Naive B cell (primary cell): ENCODE measurements around the gene TXK. TPM values are rescaled to one million over a fixed set of nuclear protein-coding genes. Genes with fewer than 3 reads are reported as not detected.

Experiments used
- ATAC-seq, 2 donors: fragments of 150-1000 bp; cut with Tn5 transposase; 2 replicates each; pipeline ENCODE4 v1.10.0; 2021; ENCODE audit warnings: low read depth in 2 of 2, mild to moderate bottlenecking in 2 of 2, moderate library complexity in 2 of 2
- DNase-seq: peaks from one replicate; pipeline ENCODE4 v3.0.0; 2022
- H3K27ac Mint-ChIP-seq, 6 donors: one replicate each; pipeline ENCODE4 v1.8.0; 2020 to 2022; ENCODE audit warnings: mild to moderate bottlenecking in 6 of 6, mixed read lengths in 6 of 6, moderate library complexity in 5 of 6, inconsistent platforms in 2 of 6
- H3K27me3 Mint-ChIP-seq, 3 donors: one replicate each; pipeline ENCODE4 v1.8.0; 2021 to 2022; ENCODE audit warnings: mixed read lengths in 3 of 3, mild to moderate bottlenecking in 1 of 3
- H3K36me3 Mint-ChIP-seq, 2 donors: one replicate each; pipeline ENCODE4 v1.8.0; 2020 to 2022; ENCODE audit warnings: mixed read lengths in 2 of 2, inconsistent platforms in 1 of 2, mild to moderate bottlenecking in 1 of 2
- H3K4me1 Mint-ChIP-seq, 3 donors: one replicate each; pipeline ENCODE4 v1.8.0; 2020 to 2022; ENCODE audit warnings: mixed read lengths in 3 of 3, inconsistent platforms in 1 of 3, mild to moderate bottlenecking in 1 of 3, moderate library complexity in 1 of 3
- H3K4me3 Mint-ChIP-seq, 8 donors: one replicate each; pipeline ENCODE4 v1.8.0; 2020 to 2022; ENCODE audit warnings: mild to moderate bottlenecking in 8 of 8, mixed read lengths in 8 of 8, moderate library complexity in 8 of 8, inconsistent platforms in 2 of 8
- H3K9me3 Mint-ChIP-seq, 7 donors: one replicate each; pipeline ENCODE4 v1.8.0; 2020 to 2022; ENCODE audit warnings: mixed read lengths in 7 of 7, mild to moderate bottlenecking in 5 of 7, inconsistent platforms in 2 of 7, moderate library complexity in 1 of 7
- polyA plus RNA-seq, 6 donors: library from polyadenylated mRNA; unstranded; fragments of 300-500 nt; fragmentation: Illumina TruSeq; gene quantifications; one replicate each; pipeline ENCODE4 v1.2.3, GENCODE V29; 2021; ENCODE audit warnings: low read depth in 6 of 6

Gene TXK
- polyA plus RNA-seq, 6 donors from 2014 or later: 0.13 to 0.53 (median 0.39) TPM

GRCh38 chr4:48129307-48130014 is 4.6 kb downstream of the TXK start:
- ATAC-seq (no peak), DNase-seq (no peak)
- Mint-ChIP-seq H3K9me3 (no peaks in the 10 kb centered on the region), H3K27ac (peak overlapping the region in 4 of 6 donors; percentile 1 to 66 (median 44)), H3K4me3 (peak overlapping the region in 1 of 8 donors; percentile 30), H3K27me3 (peaks cover 0 to 4% (median 0%) of the 10 kb centered on the region in 3 donors), H3K36me3 (no peaks in the 10 kb centered on the region), H3K4me1 (peaks cover 13 to 18% (median 18%) of the 10 kb centered on the region in 3 donors)

GRCh38 chr4:48127682-48128404 is 6.2 kb downstream of the TXK start:
- Mint-ChIP-seq H3K9me3 (no peaks in the 10 kb centered on the region), H3K36me3 (no peaks in the 10 kb centered on the region), H3K4me1 (peaks cover 13 to 18% (median 18%) of the 10 kb centered on the region in 3 donors), H3K27ac (peak overlapping the region in 2 of 6 donors; percentile 14 to 22), H3K27me3 (peaks cover 0 to 15% (median 10%) of the 10 kb centered on the region in 3 donors), H3K4me3 (peak overlapping the region in 7 of 8 donors; percentile 30 to 77 (median 50))
- ATAC-seq (peak; percentile 75 to 84), DNase-seq (peak; percentile 50)

GRCh38 chr4:48127231-48127630 is 6.8 kb downstream of the TXK start:
- Mint-ChIP-seq H3K9me3 (no peaks in the 10 kb centered on the region), H3K4me1 (peaks cover 13 to 18% (median 18%) of the 10 kb centered on the region in 3 donors), H3K27me3 (peaks cover 0 to 15% (median 10%) of the 10 kb centered on the region in 3 donors), H3K27ac (peak overlapping the region in 1 of 6 donors; percentile 22), H3K4me3 (peak overlapping the region in 2 of 8 donors; percentile 2 to 50), H3K36me3 (no peaks in the 10 kb centered on the region)
- DNase-seq (no peak), ATAC-seq (no peak)

GRCh38 chr4:48126621-48127020 is 7.4 kb downstream of the TXK start:
- Mint-ChIP-seq H3K4me1 (peaks cover 13 to 18% (median 18%) of the 10 kb centered on the region in 3 donors), H3K4me3 (no peak overlapping the region), H3K9me3 (no peaks in the 10 kb centered on the region), H3K36me3 (no peaks in the 10 kb centered on the region), H3K27ac (no peak overlapping the region), H3K27me3 (peaks cover 0 to 15% (median 10%) of the 10 kb centered on the region in 3 donors)
- ATAC-seq (no peak), DNase-seq (no peak)

GRCh38 chr4:48124870-48125269 is 9.2 kb downstream of the TXK start:
- H3K4me1 Mint-ChIP-seq: peaks cover 13 to 18% (median 17%) of the 10 kb centered on the region in 3 donors
- H3K9me3 Mint-ChIP-seq: no peaks in the 10 kb centered on the region
- H3K27me3 Mint-ChIP-seq: peaks cover 0 to 15% (median 10%) of the 10 kb centered on the region in 3 donors
- ATAC-seq (no peak), DNase-seq (no peak)
- H3K4me3 Mint-ChIP-seq: no peak overlapping the region
- no peak overlapping the region for H3K27ac Mint-ChIP-seq
- H3K36me3 Mint-ChIP-seq: no peaks in the 10 kb centered on the region

GRCh38 chr4:48122756-48123155 is 11.3 kb downstream of the TXK start:
- DNase-seq (no peak), ATAC-seq (no peak)
- Mint-ChIP-seq H3K27me3 (peaks cover 0 to 15% (median 10%) of the 10 kb centered on the region in 3 donors), H3K4me1 (peaks cover 4 to 5% (median 4%) of the 10 kb centered on the region in 3 donors), H3K9me3 (no peaks in the 10 kb centered on the region), H3K27ac (no peak overlapping the region), H3K36me3 (no peaks in the 10 kb centered on the region), H3K4me3 (no peak overlapping the region)

- ATAC-seq: no peak
- no peak overlapping the region for H3K27ac Mint-ChIP-seq
Observed at GRCh38 chr4:48121180-48121579, 12.9 kb downstream of the TXK start.

GRCh38 chr4:48120132-48120531 is 13.9 kb downstream of the TXK start:
- H3K27ac Mint-ChIP-seq: no peak overlapping the region
- H3K9me3 Mint-ChIP-seq: no peaks in the 10 kb centered on the region
- no peak for DNase-seq
- no peaks in the 10 kb centered on the region for H3K36me3 Mint-ChIP-seq
- H3K4me1 Mint-ChIP-seq: no peaks in the 10 kb centered on the region
- no peak for ATAC-seq
- H3K27me3 Mint-ChIP-seq: peaks cover 0 to 15% (median 7%) of the 10 kb centered on the region in 3 donors
- H3K4me3 Mint-ChIP-seq: no peak overlapping the region

More at GRCh38 chr4:48121180-48121579, 12.9 kb downstream of the TXK start:
- no peaks in the 10 kb centered on the region for H3K36me3 Mint-ChIP-seq
- peaks cover 0 to 15% (median 7%) of the 10 kb centered on the region in 3 donors for H3K27me3 Mint-ChIP-seq
- no peaks in the 10 kb centered on the region for H3K4me1 Mint-ChIP-seq
- no peak overlapping the region for H3K4me3 Mint-ChIP-seq
- no peak for DNase-seq
- H3K9me3 Mint-ChIP-seq: no peaks in the 10 kb centered on the region

GRCh38 chr4:48119646-48120045 is 14.4 kb downstream of the TXK start:
- DNase-seq: no peak
- Mint-ChIP-seq H3K4me1 (no peaks in the 10 kb centered on the region), H3K9me3 (no peaks in the 10 kb centered on the region), H3K36me3 (no peaks in the 10 kb centered on the region), H3K27me3 (peaks cover 0 to 15% (median 7%) of the 10 kb centered on the region in 3 donors), H3K4me3 (no peak overlapping the region), H3K27ac (no peak overlapping the region)
- ATAC-seq: no peak

GRCh38 chr4:48118081-48118480 is 16.0 kb downstream of the TXK start:
- no peaks in the 10 kb centered on the region for H3K36me3 Mint-ChIP-seq
- no peaks in the 10 kb centered on the region for H3K9me3 Mint-ChIP-seq
- H3K4me1 Mint-ChIP-seq: no peaks in the 10 kb centered on the region
- ATAC-seq: no peak
- no peak overlapping the region for H3K4me3 Mint-ChIP-seq
- no peak for DNase-seq
- H3K27me3 Mint-ChIP-seq: peaks cover 0 to 1% (median 0%) of the 10 kb centered on the region in 3 donors
- H3K27ac Mint-ChIP-seq: no peak overlapping the region

- Mint-ChIP-seq H3K36me3 (no peaks in the 10 kb centered on the region), H3K27me3 (no peaks in the 10 kb centered on the region), H3K27ac (no peak overlapping the region), H3K4me1 (no peaks in the 10 kb centered on the region), H3K4me3 (no peak overlapping the region), H3K9me3 (no peaks in the 10 kb centered on the region)
- ATAC-seq (no peak), DNase-seq (no peak)
Observed at GRCh38 chr4:48116582-48116981, 17.5 kb downstream of the TXK start.

- H3K4me3 Mint-ChIP-seq: no peak overlapping the region
- DNase-seq (no peak), ATAC-seq (no peak)
- H3K27me3 Mint-ChIP-seq: no peaks in the 10 kb centered on the region
- H3K36me3 Mint-ChIP-seq: no peaks in the 10 kb centered on the region
- no peaks in the 10 kb centered on the region for H3K4me1 Mint-ChIP-seq
- H3K9me3 Mint-ChIP-seq: no peaks in the 10 kb centered on the region
- H3K27ac Mint-ChIP-seq: no peak overlapping the region
Observed at GRCh38 chr4:48114412-48114811, 19.6 kb downstream of the TXK start.

GRCh38 chr4:48112017-48112667 is 21.9 kb downstream of the TXK start:
- H3K36me3 Mint-ChIP-seq: no peaks in the 10 kb centered on the region
- no peak overlapping the region for H3K27ac Mint-ChIP-seq
- H3K27me3 Mint-ChIP-seq: no peaks in the 10 kb centered on the region
- no peaks in the 10 kb centered on the region for H3K4me1 Mint-ChIP-seq
- no peaks in the 10 kb centered on the region for H3K9me3 Mint-ChIP-seq
- H3K4me3 Mint-ChIP-seq: no peak overlapping the region
- ATAC-seq (no peak), DNase-seq (no peak)
